GM18870 (cell line): ENCODE data around the gene SMU1.
"Not testable (repeated sequence)": the region's sequence is repeated elsewhere in the genome, so short reads cannot be mapped to it uniquely, and the experiment has no call there.

Experiments used
- ATAC-seq: cut with Tn5 transposase; IDR thresholded peaks from one replicate; pipeline ENCODE4 v1.9.1; 2021; ENCODE audit warnings: moderate library complexity; ENCODE audit not compliant: unreplicated experiment

The SMU1 gene

DNA sequence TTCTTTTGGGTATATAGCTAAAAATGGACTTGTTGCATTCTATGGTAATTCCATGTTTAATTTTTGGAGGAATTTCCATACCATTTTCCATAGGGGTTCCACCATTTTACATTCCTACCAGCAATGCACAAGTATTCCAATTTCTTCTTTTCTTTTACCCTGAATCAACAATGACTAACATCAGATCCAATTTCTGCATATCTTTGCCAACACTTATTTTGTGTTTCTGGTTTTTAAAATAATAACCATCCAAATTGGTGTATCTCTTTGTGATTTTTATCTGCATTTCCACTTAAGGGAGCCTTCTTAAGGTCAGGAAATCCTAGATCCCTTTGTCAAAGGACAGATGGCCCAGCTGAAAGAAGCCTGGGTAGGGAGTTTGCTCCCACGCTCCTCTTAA lies 29.5 kb upstream of the SMU1 start:
- ATAC-seq = no peak

DNA sequence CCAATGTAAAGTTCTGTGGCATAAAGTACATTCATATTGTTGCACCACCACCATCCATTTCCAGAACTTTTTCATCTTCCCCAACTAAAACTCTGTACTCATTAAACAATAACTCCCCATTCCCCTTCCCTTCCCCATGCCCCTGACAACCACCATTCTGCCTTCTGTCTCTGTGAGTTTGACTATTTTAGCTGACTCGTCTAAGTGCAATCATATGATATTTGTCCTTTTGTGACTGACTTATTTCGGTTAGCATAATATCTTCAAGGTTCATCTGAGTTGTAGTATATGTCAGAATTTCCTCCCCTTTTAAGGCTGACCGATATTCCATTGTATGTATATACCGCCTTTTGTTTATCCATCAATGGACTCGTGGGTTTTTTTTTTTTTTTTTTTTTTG lies 29.0 kb upstream of the SMU1 start:
- no peak for ATAC-seq

DNA sequence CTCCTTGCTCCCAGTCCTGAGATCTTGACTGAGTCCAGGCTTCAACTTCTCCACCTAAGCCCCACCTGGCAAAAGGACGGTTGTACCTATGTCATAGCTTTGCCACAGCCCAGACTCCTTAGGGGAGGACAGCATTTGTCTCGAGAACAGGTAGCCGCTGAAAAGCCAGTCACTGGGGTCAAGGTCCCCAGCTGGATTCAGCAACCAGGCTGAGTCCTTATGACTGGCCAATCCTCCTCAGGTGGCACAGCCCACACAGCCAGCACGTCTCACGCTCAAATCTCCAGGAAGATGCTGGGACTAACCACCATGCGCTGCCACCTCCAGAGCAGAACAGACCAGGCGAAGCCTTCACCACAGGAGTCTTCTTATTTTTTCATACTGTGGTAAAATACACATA lies 27.9 kb upstream of the SMU1 start:
- ATAC-seq = no peak

- no peak for ATAC-seq
Observed at GRCh38 chr9:33103501-33104281, 27.2 kb upstream of the SMU1 start.

DNA sequence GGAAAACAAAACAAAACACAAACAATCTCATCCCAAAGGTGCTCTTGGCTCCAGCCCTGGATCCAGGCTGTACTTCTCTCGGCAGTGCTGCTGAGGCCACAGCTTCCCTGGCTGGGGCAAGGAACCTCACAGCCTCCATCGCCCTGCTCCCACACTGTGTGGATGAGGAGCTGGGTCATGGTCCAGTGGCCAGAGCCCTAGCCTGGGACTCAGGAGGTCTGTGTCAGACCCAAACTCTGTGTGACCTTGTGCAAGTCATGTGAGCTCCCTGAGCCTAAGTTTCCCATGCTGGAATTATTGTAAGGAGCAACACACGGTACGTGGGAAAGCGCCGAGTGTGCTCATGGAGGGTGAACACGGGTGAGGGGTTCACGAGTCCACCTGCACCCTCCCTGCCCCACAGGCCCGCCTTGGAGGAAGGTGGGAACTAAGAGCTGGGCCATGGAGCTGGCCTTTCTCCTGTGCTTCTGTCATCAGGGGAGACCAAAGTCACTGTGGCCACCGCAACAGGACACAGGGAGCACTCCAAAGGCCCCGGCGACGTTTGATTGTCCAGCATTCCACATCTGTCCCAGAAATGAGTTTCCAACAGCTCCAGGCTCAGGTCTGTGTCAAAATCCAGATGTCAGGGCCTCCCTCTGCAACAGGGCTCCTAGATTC lies 26.2 kb upstream of the SMU1 start:
- ATAC-seq = no peak

GRCh38 chr9:33101104-33101951 lies 24.9 kb upstream of the SMU1 start:
- ATAC-seq = no peak

DNA sequence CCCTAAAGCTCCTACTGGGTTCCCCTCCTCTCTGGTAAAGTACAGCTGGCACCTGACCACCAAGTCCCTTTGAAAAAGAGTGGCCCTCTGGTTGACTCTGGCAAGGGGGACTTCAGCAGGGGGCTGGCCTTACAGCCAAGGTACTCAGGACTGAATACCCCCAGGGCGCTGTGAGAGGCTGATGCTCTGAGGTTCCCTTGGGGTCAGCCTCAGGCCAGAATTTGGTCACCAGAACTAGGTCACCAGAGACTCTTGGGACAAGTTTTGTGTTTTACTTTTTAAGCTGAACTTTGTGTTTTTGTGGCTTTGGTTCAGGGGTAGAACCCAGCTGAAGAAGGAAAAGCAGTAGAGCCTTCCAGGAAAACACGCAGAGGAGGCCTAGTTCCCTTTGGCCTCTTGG lies 23.3 kb upstream of the SMU1 start:
- no peak for ATAC-seq

DNA sequence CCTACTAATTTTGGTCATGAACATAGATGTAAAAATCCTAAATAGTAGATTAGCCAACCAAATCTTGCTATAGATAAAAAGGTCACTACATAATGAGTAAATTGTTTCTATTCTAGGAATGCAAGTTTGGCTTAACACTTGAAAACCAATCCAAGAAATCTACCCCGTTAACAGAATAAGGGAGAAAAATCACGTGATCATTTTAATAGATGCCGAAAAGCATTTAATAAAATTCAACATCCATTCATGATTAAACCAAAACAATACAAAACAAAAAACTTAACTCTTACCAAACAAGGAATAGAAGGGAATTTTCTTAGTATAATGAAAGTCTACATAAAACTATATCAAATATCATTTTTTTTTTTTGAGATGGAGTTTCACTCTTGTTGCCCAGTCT lies 20.7 kb upstream of the SMU1 start:
- no peak for ATAC-seq

DNA sequence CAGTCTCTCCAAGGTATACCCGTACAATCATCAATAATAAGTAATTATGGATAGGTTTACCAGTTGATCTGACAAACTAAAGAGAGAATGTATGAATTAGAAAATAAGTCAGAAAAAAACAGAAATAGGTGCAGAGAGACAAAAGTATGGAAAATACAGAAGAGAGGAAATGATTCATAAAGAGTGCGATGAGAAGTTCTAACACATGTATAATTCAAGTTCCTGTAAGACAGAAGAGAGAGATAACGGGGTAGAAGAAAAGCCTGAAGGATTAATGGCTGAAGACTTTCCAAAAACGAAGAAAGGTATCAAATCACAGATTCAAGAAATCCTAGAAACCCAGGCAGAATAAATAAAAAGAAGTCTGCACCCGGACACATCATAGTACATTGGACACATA lies 16.2 kb upstream of the SMU1 start:
- ATAC-seq = no peak

DNA sequence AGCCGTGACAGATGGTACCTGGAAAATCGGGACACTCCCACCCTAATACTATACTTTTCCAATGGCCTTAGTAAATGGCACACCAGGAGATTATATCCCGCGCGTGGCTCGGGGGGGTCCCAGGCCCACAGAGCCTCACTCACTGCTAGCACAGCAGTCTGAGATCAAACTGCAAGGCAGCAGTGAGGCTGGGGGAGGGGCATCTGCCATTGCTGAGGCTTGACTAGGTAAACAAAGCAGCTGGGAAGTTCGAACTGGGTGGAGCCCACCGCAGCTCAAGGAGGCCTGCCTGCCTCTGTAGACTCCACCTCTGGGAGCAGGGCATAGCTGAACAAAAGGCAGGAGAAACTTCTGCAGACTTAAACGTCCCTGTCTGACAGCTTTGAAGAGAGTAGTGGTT lies 9.2 kb upstream of the SMU1 start:
- ATAC-seq = not testable (repeated sequence)

- ATAC-seq = no peak
Observed at GRCh38 chr9:33082538-33083326, 6.3 kb upstream of the SMU1 start.

DNA sequence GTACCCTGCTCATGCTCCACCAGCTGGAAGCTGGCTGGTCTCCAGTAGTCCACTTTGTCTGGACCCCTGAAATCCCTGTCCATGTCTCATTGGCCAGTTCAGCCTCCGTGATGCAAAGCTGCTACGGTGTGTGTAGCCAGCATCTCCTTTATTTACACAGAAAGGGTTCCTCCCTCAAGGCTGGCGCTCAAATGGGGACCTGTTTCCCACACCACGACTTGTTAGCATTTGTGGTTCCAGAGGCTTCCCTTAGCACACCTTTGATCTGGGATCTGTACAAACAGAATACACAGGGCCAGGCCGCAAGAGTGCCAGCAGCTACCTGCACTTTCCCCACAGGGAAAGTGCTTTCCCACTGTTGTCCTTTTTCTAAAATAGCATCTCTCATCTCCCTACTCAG lies 5.7 kb upstream of the SMU1 start:
- no peak for ATAC-seq

DNA sequence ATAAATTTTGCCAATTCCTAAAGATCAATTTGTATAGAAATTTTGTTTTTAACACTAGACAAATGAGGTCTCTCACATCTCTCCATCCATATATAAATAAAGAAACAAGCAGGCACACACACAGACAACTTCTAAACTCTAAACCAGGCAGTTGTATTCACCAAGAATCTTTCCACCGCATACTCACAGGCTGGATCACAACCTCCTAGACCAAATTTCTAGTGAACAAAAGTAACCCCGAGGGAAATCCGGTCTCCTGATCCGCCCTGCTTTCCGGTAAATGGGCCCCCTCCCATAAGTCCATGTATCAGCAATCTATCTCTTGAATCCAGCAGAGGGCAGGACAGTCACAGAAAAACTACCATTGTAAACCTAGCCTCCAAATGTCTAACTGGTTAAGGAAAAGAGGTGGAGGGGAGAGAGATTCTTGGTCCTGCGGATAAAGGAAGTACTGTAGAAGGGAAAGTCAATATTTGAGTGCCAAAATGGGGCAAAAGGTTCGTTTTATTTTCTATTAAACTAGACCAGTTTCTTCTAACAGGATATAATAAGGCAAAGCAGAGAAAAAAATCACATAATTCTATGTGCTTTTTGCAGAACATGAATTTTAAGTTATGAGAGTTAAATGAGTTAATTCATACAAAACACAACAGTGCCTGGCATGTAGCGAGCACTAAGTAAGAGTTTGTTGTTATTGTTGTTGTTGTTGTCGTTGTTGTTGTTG lies 4.8 kb upstream of the SMU1 start:
- peak; percentile 55 for ATAC-seq

DNA sequence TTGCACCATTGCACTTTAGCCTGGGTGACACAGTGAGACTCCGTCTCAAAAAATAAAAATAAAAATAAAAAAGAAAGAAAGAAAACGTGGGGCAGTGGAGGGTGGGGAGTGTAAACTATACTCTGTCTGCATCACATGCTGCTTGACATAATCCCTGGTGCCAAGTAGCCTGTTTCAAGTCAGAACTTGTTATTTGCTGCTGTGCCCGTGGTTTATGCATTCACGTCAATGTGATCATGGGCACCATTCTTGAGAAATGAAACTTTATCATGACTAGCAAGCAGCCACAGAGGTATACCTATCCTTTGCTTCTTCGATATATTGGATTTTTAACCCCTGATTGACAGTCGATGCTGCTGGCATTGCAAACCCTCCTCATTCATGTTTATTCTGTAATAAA lies 4.1 kb upstream of the SMU1 start:
- no peak for ATAC-seq

GRCh38 chr9:33068991-33069390 lies 7.5 kb downstream of the SMU1 start:
- no peak for ATAC-seq

GRCh38 chr9:33065157-33066076 lies 11.1 kb downstream of the SMU1 start:
- peak; percentile 66 for ATAC-seq

GRCh38 chr9:33051144-33051543 lies 25.3 kb downstream of the SMU1 start:
- no peak for ATAC-seq

DNA sequence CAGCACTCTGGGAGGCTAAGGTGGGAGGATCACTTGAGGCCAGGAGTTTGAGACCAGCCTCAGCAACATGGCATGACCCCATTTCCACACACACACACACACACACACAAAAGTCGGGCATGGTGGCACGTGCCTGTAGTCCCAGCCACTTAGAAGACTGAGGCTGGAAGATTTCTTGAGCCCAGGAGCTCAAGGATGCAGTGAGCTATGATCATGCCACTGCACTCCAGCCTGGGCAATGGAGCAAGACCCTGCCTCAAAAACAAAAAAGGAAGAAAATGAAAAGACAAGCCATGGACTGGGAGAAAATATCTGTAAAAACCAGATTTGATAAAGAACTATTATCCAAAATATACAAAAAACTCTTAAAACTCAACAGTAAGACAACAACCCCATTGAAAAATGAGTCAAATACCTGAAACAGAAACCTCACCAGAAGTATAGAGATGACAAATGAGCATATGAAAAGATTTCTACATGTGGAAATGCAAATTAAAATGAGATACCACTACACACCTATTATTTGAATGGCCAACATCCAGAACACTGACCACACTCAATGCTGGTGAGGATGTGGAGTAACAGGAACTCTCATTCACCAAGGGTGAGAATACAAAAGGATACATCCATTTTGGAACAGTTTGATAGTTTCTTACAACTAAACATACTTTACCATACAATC lies 26.7 kb downstream of the SMU1 start:
- ATAC-seq = peak; percentile 86

- ATAC-seq = no peak
Observed at GRCh38 chr9:33048054-33048465, 28.4 kb downstream of the SMU1 start.
